NCI-H460 (cell line): ENCODE results near the gene TNIK. TPM values are rescaled to one million over a fixed set of nuclear protein-coding genes. Genes with fewer than 3 reads are reported as not detected.
"Not testable (repeated sequence)": the region's sequence is repeated elsewhere in the genome, so short reads cannot be mapped to it uniquely, and the experiment has no call there.

Experiments
- DNase-seq: peaks from one replicate; pipeline ENCODE4 v3.0.0-alpha.2; 2016; ENCODE audit warnings: low read depth; ENCODE audit errors: extremely low read depth
- total RNA-seq: library from RNA; depleted of rRNA; stranded (reverse); fragments of >200 nt; shearing (Covaris generic); gene quantifications from 2 replicates; pipeline ENCODE4 v1.2.3, GENCODE V29; 2014

TNIK gene
- total RNA-seq, 1 experiment from 2014 or later: 1.1 TPM

DNA sequence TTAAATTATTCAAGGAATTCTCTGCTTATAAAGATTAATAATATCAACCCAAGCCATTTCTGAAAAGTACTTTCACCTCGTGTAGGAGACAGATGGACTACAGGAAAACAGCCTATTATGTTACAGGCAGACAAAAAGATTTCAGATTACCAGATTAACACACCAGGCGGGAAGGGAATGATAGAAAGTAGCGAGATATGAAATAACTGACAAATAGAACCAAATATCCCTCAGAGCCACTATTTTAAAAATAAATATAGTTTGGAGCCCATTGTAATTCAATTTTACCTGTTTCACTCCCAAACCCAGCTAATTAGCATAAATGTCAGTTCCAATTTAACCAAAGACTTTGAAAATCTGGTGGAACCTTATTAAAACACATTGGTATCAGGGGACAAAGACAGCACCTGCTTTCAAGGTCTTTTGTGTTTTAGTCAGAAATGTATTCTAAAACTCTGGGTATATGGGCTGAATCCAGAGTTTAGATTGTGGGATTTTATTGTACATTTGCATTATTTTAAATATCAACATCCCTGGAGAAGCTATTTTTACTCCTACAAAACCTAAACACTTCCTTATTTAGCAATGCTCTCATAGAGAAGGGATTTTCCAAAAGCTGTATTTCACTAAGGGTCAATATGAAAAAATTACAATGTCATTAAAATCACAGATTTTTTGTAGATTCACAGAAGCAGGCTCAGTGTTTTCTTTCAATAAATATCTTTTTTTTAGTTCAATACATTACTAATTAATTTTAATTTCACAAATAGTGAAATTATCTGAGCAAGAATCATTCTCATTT, 138.4 kb downstream of the TNIK start:
- no peak for DNase-seq

DNA sequence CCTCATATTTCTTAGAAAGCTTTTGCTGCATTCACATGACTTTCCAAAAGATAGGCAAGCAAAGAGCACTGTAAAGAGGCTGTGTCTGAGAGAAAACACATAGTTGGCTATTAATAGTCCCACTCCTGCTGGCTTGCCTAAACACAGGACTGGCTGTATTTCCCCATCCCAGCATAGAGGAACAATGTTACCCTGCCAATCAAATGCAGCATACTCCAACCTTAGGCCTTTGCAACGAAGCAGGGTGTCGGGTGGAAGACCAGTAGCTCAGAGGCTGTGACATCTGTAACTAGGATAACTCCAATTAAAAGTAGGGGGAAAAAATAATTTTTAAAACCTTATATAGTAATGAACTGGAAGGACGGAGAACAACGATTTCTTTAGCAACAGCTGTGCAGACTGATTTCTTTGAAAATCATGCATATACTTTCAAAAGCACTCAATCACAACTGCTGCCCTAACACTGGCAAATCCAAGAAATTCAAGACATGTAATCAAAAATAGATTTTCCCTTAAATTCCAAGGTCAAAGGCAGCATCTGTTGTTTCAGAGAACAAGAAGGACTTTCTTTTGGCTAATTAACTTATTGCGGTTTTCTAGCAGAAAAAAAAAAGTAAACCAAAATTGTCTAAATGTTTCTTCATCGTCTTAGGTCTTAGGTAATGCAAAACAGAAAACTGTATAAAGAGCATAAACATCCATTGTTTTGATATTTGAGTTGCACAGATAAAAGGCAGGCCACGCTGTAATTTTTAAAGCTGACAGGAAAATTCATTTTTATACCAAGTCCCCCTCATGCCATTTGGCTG, 139.3 kb downstream of the TNIK start:
- DNase-seq: no peak

DNA sequence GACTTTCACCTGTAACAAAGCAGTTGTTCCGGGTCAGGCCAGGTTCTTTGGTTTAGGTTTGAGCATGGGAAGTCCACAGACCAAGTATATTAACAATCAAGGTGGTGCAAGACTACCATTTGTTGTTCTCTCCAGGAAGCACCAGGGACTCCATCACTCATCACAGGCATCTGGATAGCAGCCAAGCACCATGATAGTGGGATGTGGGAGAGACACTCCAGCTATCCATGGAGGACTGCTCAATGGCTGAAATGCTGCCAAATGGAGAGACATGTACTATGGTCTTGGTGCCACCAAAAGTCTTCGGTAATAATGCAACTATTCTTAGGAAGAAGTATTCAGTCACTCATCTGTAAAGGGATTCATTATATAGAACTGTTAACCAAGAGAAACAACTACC, 143.0 kb downstream of the TNIK start:
- no peak for DNase-seq

DNA sequence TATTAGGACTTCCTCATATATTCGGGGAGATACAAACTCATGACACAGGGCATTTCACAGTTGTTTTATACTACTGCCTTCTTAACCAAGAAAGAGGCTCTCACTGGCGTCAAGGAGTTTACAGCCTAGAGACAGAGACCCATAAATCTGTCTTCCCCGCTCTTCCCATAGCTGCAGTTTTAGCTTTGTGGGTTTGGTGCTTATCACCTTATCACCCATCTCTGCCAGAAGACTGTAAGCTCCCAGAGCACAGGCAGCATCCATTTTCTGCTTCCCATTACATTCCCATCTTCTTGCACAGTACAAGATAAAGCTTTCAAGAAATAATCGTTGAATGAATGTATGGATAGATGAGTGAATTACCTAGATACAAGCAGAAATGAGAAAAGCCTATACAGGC, 144.3 kb downstream of the TNIK start:
- no peak for DNase-seq

DNA sequence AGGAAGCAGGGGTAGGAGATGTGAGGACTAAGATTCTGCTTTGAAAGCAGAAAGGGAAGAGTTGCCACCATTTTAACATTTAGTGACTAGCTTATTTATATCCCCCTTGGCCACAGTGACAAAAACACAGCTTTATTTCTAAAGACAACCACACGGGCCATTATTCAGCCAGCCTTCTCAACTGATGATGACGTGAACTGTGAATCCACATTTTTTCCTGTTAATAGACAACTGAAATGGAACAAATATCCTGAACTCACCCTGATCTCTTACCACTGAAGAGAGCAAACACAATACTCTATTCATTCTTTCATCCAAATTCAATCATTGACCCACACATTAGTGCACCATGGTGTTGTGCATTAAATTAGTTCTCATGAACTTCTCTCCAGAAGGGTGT, 145.1 kb downstream of the TNIK start:
- DNase-seq: no peak

DNA sequence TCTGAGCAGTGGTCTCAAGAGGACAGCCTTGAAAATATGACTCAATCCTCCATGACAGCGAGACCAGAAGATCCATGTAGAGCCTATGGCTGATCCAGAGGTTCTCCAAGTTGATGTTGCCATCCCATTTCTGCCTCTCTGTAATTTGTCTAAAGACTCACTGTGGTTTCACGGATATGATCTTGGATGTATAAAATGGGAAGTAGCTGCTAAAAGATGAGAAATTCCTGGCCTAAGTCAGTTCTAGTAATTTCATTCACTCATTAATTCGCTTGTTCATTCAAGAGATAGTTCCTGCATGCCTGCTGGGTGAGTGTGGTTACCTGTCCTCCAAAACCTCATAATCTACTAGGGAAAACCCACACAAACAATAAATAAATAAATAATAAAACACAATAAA, 145.9 kb downstream of the TNIK start:
- no peak for DNase-seq

DNA sequence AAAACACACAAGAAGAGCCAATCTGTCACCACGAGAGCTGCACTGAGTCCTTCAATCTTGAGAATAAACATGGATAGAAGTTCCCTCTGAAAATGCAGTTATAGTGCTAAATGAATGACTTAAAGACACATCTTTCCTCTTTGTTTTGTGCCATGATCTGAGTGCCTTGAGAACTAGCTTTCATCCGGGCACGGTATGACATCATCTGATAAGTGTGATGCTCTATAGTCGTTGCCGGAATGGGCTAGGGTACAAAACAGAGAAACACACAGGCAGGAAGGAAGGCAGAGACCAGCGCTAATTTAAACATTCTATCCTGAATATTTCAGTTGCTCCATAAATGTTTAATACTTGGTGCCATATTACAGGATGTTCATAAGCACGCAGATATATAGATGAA, 146.5 kb downstream of the TNIK start:
- DNase-seq: no peak

DNA sequence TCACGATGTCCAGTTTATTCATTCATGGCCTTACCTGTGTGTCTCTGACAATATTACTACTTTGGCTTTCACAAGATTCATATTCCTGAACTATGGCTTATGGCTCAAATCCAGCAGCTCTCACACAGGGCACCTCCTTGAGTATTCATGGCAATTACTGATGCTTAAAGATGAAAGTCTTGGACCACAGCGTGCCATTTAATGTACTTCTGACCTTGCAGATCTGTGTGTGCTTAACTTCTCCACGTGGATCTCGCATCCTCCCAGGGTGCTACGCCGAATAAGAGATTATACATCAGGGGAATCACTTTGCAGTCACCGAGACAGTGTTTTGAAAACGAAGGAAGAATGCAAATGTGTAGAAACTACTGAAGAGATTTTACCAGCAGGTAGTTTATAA, 147.5 kb downstream of the TNIK start:
- no peak for DNase-seq

DNA sequence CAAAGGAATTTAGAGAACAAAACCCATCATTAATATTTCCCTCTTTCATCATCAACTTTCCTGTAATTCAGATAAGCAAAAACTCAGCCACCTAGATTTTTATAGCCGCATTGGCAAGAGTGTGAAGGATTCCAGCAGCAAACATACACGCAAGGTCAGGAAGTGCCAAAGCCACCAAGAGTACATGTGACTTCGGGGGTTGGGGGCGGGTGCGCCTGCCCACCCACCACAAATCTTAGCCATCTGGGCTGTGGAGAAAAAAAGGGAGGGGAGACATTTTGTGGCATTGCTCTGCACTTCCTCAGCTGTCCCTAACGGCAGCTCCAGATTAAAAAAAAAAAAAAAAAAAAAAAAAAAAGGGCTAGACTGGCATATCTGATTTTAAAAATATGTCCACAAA, 148.4 kb downstream of the TNIK start:
- DNase-seq: no peak

DNA sequence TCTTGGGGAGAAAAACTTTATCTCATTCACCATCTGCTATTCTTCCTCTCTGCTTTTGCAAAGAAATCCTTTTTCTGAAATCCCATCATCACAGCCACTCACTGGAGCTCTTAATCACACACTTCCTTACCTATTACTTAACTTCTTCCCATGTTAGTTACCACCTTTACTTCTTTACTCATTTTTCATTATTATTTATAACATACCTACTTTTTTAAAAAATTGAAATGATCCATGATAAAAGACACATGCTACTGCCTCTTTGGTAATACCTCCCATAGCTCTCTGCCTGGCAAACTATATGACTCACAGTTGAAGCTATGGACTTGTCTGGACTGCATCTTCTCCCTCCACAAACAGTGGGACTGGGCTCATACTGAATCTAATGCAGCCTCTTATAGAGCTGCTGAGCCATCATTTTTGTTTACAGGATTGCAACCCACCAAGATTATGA, 150.3 kb downstream of the TNIK start:
- no peak for DNase-seq

DNA sequence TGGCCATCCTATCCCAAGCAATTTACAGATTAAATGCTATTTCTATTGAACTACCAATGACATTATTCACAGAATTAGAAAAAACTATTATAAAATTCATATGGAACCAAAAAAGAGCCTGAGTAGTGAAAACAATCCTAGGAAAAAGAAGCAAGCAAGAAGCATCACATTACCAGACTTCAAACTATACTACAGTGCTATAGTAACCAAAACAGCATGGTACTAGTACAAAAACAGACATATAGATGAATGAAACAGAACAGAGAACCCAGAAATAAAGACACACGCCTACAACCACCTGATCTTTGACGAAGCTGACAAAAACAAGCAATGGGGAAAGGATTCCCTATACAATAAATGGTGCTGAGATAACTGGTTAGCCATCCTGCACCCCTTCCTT, 152.2 kb downstream of the TNIK start:
- DNase-seq: no peak

DNA sequence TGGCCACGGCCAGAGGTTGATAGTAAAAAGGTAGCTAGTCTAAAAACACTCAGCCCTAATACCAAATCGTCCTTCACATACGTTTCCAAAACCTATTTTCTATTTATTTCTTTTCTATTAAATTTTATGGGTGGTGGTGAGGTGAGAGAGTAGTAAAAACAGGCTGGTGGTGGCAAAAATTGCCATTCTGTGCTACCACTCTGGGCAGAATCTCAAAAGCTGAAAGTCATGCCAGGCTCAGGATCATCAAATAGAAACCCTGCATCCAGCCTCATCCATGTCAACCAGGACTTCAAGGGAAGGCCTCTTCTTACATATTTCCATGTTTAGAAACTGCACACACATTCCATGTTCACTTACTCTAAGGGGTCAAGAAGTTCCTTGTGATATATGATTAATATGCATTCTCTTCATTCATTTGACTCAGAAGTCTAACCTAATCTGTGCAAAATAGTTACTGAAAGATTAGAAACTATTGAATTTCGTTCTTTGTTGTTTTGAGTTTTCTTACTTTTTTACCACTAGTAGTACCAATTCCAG, 153.1 kb downstream of the TNIK start:
- DNase-seq: no peak

DNA sequence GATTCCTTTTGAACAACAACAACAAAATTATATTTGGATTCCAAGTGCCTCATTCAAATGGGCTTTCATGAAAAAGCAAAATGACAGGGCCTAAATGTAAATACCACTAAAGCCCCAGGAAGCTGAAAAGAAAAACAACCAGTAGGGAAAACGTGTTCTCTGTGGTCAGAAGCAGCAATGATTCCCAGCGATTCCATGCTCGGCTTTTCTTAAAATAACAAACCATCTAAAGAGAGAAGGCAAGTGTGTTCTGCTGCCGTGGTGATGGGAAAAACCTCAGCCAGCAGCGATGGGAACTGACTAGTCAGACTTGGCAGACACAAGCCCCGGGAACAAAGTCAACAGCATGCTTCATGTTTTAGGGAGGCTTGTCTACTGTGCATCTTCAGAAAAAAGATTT, 153.6 kb downstream of the TNIK start:
- DNase-seq: no peak

DNA sequence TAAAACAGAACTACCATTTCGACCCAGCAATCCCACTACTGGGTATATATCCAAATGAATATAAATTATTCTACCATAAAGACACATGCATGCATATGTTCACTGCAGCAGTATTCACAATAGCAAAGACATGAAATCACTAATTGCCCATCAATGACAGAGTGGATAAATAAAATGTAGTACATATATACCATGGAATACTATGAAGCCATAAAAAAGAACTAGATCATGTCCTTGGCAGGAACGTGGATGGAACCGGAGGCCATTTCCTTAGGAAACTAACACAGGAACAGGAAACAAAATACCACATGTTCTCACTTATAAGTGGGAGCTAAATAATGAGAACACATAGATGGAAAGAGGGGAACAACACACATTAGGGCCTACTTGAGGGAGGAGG, 154.4 kb downstream of the TNIK start:
- not testable (repeated sequence) for DNase-seq

DNA sequence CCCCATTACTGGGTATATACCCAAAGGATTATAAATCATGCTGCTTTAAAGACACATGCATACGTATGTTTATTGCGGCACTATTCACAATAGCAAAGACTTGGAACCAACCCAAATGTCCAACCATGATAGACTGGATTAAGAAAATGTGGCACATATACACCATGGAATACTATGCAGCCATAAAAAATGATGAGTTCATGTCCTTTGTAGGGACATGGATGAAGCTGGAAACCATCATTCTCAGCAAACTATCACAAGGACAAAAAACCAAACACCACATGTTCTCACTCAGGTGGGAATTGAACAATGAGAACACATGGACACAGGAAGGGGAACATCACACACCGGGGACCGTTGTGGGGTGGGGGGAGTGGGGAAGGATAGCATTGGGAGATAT, 155.7 kb downstream of the TNIK start:
- DNase-seq: not testable (repeated sequence)

DNA sequence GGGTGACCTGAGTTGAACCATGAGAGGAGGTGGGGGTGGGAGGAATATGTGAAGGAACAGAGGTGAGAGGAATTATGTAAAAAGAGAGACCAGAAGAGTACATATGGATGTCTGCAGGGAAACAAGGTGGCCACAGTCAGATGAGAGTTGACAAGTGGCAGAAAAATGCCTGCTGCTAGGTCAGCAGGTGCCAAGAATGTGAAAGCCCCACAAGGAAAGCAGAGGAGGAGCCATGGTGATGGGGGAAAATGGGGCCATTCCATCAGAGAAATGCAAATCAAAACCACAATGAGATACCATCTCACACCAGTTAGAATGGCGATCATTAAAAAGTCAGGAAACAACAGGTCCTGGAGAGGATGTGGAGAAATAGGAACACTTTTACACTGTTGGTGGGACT, 156.2 kb downstream of the TNIK start:
- DNase-seq: not testable (repeated sequence)

DNA sequence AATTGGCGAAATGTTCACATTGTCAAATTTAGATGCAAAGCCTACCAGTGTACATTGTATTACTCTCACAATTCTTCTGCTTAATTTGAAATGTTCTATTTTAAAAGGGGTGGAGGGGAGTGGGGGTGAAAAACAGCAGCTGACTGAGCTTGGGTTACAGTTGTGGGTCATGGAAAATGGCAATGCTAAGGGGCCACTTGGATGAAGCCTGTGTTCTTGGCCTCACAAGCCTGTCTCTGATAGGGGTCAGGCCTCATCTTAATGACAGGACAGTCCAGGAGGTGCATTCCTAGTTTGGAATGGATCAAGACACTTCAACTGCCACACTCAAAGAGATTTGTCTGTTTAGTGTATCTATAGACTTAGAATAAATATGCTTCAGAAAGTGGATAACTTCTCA, 158.2 kb downstream of the TNIK start:
- DNase-seq: no peak

DNA sequence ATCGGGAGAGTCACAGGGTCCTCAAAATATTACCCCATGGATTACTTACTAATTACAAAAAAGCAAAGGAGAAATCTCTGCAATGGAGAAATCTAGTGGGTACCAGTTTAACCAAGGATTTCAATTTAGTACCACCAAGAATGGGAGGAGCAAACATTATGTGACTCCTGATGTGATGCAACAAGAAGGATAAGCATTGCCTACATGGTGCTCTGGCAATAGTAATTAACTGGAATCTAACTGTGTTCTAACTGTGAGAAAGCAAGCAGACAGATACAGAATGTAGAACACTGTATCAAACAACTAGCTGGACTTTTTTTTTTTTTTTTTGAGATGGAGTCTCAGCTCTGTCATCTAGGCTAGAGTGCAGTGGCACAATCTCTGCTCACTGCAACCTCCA, 159.2 kb downstream of the TNIK start:
- no peak for DNase-seq

DNA sequence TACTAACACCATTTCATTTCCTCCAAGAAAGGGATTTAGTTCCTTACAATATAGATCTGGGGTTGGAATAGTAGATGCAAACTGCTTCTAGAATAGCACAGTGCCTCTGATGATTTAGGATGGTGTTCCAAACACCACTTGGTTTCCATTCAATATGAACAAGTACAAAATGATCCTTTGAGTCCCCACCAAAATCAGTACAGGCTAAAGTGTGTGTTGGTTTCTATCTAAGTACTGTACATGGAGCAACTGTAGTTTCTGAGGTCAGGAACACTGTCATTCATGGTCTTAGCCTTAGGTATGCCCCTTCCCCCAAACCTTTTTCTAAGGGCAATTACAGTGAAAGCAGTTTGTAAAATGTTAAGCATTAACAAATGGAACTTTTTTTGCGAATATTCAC, 162.3 kb downstream of the TNIK start:
- no peak for DNase-seq

DNA sequence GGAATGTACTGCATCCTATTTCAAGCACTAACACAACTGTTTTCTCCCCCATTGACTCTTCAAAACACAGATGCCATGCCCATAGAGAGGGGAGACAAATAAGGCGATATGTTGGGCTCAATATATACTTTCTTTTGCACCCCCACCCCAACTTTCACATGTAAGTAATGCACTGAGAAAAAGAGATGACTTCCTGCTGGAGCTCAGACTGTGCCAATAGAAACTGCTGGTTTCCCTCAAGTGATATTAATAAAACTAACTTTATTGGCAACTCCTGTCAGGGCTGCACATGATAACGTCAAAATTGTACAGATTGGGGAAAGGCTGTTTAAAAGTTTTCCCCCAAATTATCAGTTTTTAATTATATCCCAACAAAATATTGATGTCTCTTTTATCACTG, 163.0 kb downstream of the TNIK start:
- no peak for DNase-seq

DNA sequence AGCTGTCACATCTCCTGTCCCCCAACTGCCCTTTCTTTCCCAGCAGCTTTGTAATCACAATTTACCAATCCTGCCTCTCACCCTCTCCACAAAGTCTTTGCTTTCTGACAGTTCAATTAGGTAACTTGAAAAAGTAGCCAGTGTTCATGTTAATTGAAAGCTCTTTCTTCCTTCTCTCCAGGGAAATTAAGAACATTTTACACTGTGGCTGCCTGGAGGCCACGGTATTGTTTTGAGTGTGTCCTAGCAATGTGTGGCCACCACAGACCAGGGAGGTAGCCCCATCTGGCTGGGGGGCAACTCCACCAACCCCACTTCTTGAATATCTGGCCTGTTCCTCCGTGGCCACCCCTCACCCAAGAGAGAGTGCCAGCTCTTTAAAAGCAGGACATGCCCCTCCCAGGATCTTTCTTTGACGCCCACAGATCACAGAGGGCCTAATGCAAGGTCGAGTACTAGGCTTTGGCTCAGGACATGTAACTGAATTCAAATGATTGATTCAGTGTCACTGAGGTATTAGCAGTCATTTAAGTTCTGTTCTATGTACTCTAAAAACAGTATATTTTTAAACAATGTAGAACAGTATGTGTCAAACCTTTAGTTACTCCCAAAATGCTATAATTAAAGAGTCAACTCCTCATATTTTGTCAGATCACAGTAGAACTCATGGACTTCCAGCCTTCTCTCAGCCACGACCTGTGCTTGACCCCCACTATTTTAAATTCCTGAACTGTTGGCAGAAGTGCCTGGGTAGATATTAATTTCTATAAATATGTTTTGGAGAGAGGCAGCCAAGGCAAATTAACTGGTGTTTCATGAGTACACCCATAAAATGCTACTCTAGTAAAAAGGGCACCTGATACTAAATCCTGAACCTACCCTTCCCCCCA, 164.5 kb downstream of the TNIK start:
- no peak for DNase-seq
